Liver (tissue), 9 donors: ENCODE results near the gene FOLR1. TPM values are rescaled to one million over a fixed set of nuclear protein-coding genes. Genes with fewer than 3 reads are reported as not detected.

Source experiments
- DNase-seq: peaks from one replicate; pipeline ENCODE4 v3.0.0-alpha.2; 2017; ENCODE audit warnings: low spot score
- H3K27ac ChIP-seq, 2 donors: one replicate each; pipeline ENCODE4 v1.7.0; 2013; ENCODE audit warnings: inconsistent platforms in 2 of 2, low read length in 2 of 2, control low read depth in 1 of 2, low read depth in 1 of 2, mild to moderate bottlenecking in 1 of 2
- H3K27me3 ChIP-seq, 4 donors: one replicate each; pipeline versions ENCODE4 v1.6.1 to v1.7.0; 2013; ENCODE audit warnings: low read length in 3 of 4, inconsistent platforms in 1 of 4, mild to moderate bottlenecking in 1 of 4, moderate library complexity in 1 of 4; ENCODE audit not compliant: control insufficient read depth in 4 of 4, insufficient read depth in 4 of 4
- H3K36me3 ChIP-seq, 4 donors: one replicate each; pipeline versions ENCODE4 v1.6.1 to v1.7.0; 2013; ENCODE audit warnings: low read length in 3 of 4, mild to moderate bottlenecking in 3 of 4, low read depth in 1 of 4, moderate library complexity in 1 of 4; ENCODE audit not compliant: control insufficient read depth in 4 of 4, insufficient read depth in 3 of 4
- H3K4me1 ChIP-seq, 4 donors: one replicate each; pipeline versions ENCODE4 v1.6.1 to v1.7.0; 2013; ENCODE audit warnings: low read length in 3 of 4, mild to moderate bottlenecking in 3 of 4, moderate library complexity in 1 of 4; ENCODE audit not compliant: control insufficient read depth in 4 of 4, insufficient read depth in 4 of 4
- H3K4me3 ChIP-seq, 3 donors: one replicate each; pipeline versions ENCODE4 v1.6.1 to v1.7.0; 2013; ENCODE audit warnings: low read length in 3 of 3, control low read depth in 1 of 3, low read depth in 1 of 3, mild to moderate bottlenecking in 1 of 3
- H3K9ac ChIP-seq, 2 donors: one replicate each; pipeline ENCODE4 v1.7.0; 2013; ENCODE audit warnings: low read length in 2 of 2, mild to moderate bottlenecking in 2 of 2, moderate library complexity in 2 of 2, control low read depth in 1 of 2, low read depth in 1 of 2
- H3K9me3 ChIP-seq, 4 donors: one replicate each; pipeline versions ENCODE4 v1.6.1 to v1.7.0; 2013; ENCODE audit warnings: low read length in 3 of 4; ENCODE audit not compliant: control insufficient read depth in 4 of 4
- ATF3 ChIP-seq: IDR thresholded peaks from 2 replicates; pipeline ENCODE4 v1.6.1; 2016; ENCODE audit warnings: antibody characterized with exemption
- EGR1 ChIP-seq, 2 donors: IDR thresholded peaks; 2 replicates each; pipeline ENCODE4 v1.6.1; 2016 to 2018; ENCODE audit warnings: antibody characterized with exemption in 2 of 2, low read depth in 2 of 2
- FOXA1 ChIP-seq: IDR thresholded peaks from 2 replicates; pipeline ENCODE4 v1.6.1; 2016; ENCODE audit warnings: antibody characterized with exemption
- FOXA2 ChIP-seq: IDR thresholded peaks from 2 replicates; pipeline ENCODE4 v1.6.1; 2016; ENCODE audit warnings: antibody characterized with exemption
- HNF4G ChIP-seq: IDR thresholded peaks from 2 replicates; pipeline ENCODE4 v1.6.1; 2016; ENCODE audit warnings: antibody characterized with exemption
- JUND ChIP-seq, 2 donors: IDR thresholded peaks; 2 replicates each; pipeline ENCODE4 v1.6.1; 2016; ENCODE audit warnings: antibody characterized with exemption in 2 of 2
- MAX ChIP-seq: IDR thresholded peaks from 2 replicates; pipeline ENCODE4 v1.6.1; 2016; ENCODE audit warnings: antibody characterized with exemption
- NR2F2 ChIP-seq: IDR thresholded peaks from 2 replicates; pipeline ENCODE4 v1.6.1; 2016; ENCODE audit warnings: antibody characterized with exemption
- RAD21 ChIP-seq, 2 donors: IDR thresholded peaks; 2 replicates each; pipeline ENCODE4 v1.6.1; 2016; ENCODE audit warnings: antibody characterized with exemption in 2 of 2, mild to moderate bottlenecking in 2 of 2
- REST ChIP-seq: IDR thresholded peaks from 2 replicates; pipeline ENCODE4 v1.6.1; 2016; ENCODE audit warnings: antibody characterized with exemption, mild to moderate bottlenecking
- RXRA ChIP-seq, 2 donors: IDR thresholded peaks; 2 replicates each; pipeline ENCODE4 v1.6.1; 2017 to 2018; ENCODE audit warnings: antibody characterized with exemption in 2 of 2, mild to moderate bottlenecking in 1 of 2
- SP1 ChIP-seq: IDR thresholded peaks from 2 replicates; pipeline ENCODE4 v1.6.1; 2018; ENCODE audit warnings: antibody characterized with exemption, mild to moderate bottlenecking
- TAF1 ChIP-seq: conservative IDR thresholded peaks from 2 replicates; pipeline ENCODE4 v1.6.1; 2016; ENCODE audit warnings: antibody characterized with exemption, mild to moderate bottlenecking
- YY1 ChIP-seq: IDR thresholded peaks from 2 replicates; pipeline ENCODE4 v1.6.1; 2016; ENCODE audit warnings: antibody characterized with exemption, mild to moderate bottlenecking
- ZBTB33 ChIP-seq: IDR thresholded peaks from 2 replicates; pipeline ENCODE4 v1.6.1; 2016; ENCODE audit warnings: antibody characterized with exemption
- WGBS: extraction: QIAGEN DNeasy Blood & Tissue Kit; methylation state at CpG from one replicate; pipeline ENCODE4 v1.1.7; 2013; 5-methylcytosine and 5-hydroxymethylcytosine counted together
- polyA plus RNA-seq, 2 donors: library from polyadenylated mRNA; stranded (reverse) in 1 of 2; unstranded in 1 of 2; fragments of 200-250 nt in 1 of 2; fragments of >200 nt in 1 of 2; fragmentation: Nextera tagmentation in 1 of 2; extraction: Ambion mirVana in 1 of 2; gene quantifications; one replicate each; pipeline versions ENCODE4 v1.2.1 to v1.2.3, GENCODE V29; 2013 to 2015
- total RNA-seq, 2 donors: library from RNA; depleted of rRNA; stranded (reverse); fragments of >200 nt; gene quantifications; one replicate each; pipeline ENCODE4 v1.2.3, GENCODE V29; 2014
- donor health status: healthy.
- donor health status: healthy.
- donor health status: healthy.
- donor health status: healthy.
- donor health status: healthy.

FOLR1 gene
- total and polyA plus RNA-seq, 4 donors, result 0.06 to 0.21 (median 0.09) TPM; not detected in 1

GRCh38 chr11:72228844-72229231, 36.9 kb downstream of the FOLR1 start:
- Histone ChIP-seq H3K27ac (no peak overlapping the region), H3K9ac (no peak overlapping the region), H3K4me1 (peaks cover 1 to 16% (median 5%) of the 10 kb centered on the region in 4 donors), H3K27me3 (no peaks in the 10 kb centered on the region), H3K9me3 (no peaks in the 10 kb centered on the region), H3K4me3 (no peak overlapping the region), H3K36me3 (peaks cover 22 to 57% (median 33%) of the 10 kb centered on the region in 4 donors)
- DNase-seq, result no peak
- no peak for TF ChIP-seq EGR1 (IDR thresholded peaks at IDR 0.05; ENCODE audit: low read depth in 2 of 2)
- no peak for TF ChIP-seq JUND (IDR thresholded peaks at IDR 0.05)
- no peak for TF ChIP-seq HNF4G
- no peak for TF ChIP-seq FOXA1
- TF ChIP-seq REST, result no peak
- TF ChIP-seq MAX, result no peak
- TF ChIP-seq ATF3, result no peak
- no peak for TF ChIP-seq YY1
- no peak for TF ChIP-seq RXRA (IDR thresholded peaks at IDR 0.05)
- TF ChIP-seq TAF1, result no peak
- no peak for TF ChIP-seq RAD21 (IDR thresholded peaks at IDR 0.05)
- no peak for TF ChIP-seq SP1
- TF ChIP-seq NR2F2, result no peak
- no peak for TF ChIP-seq FOXA2
- WGBS, result 94% methylated on average over 7 of the region's 7 CpGs

GRCh38 chr11:72229336-72229924, 37.5 kb downstream of the FOLR1 start:
- H3K4me1 ChIP-seq, result peaks cover 0 to 13% (median 5%) of the 10 kb centered on the region in 4 donors
- 95% methylated on average over 8 of the region's 8 CpGs for WGBS
- no peak for DNase-seq

GRCh38 chr11:72229925-72230763, 38.2 kb downstream of the FOLR1 start:
- DNase-seq, result no peak
- H3K9me3 ChIP-seq, result no peaks in the 10 kb centered on the region
- WGBS, result 97% methylated on average over 21 of the region's 21 CpGs
- H3K4me3 ChIP-seq, result no peak overlapping the region
- no peak overlapping the region for H3K9ac ChIP-seq
- H3K4me1 ChIP-seq, result peaks cover 0 to 7% (median 3%) of the 10 kb centered on the region in 4 donors
- no peak overlapping the region for H3K27ac ChIP-seq
- no peak for TF ChIP-seq ZBTB33
- no peaks in the 10 kb centered on the region for H3K27me3 ChIP-seq
- peaks cover 22 to 69% (median 39%) of the 10 kb centered on the region in 4 donors for H3K36me3 ChIP-seq

More at GRCh38 chr11:72229336-72229924, 37.5 kb downstream of the FOLR1 start:
- TF ChIP-seq RXRA (IDR thresholded peaks at IDR 0.05), result no peak
- Histone ChIP-seq H3K27me3 (no peaks in the 10 kb centered on the region), H3K4me3 (no peak overlapping the region), H3K9ac (no peak overlapping the region), H3K9me3 (no peaks in the 10 kb centered on the region), H3K27ac (no peak overlapping the region), H3K36me3 (peaks cover 22 to 63% (median 36%) of the 10 kb centered on the region in 4 donors)
